ENCODE measurements around the gene CCDC6.
"Not testable (repeated sequence)": the region's sequence is repeated elsewhere in the genome, so short reads cannot be mapped to it uniquely, and the experiment has no call there.

CCDC6 gene

GRCh38 chr10:59879363-59879913, 26.9 kb downstream of the CCDC6 start:
- Histone ChIP-seq H3K27ac (no peak overlapping the region), H3K27me3 (no peaks in the 10 kb centered on the region), H3K4me3 (ENCODE audit: low read depth in 1 of 2, low read length in 1 of 2) (no peak overlapping the region), H3K9me3 (no peaks in the 10 kb centered on the region), H3K4me1 (ENCODE audit: control insufficient read depth in 1 of 2, insufficient read depth in 1 of 2, low read depth in 1 of 2, low read length in 1 of 2) (no peaks in the 10 kb centered on the region), H3K36me3 (no peaks in the 10 kb centered on the region)
- no peak for TF ChIP-seq CTCF (IDR thresholded peaks at IDR 0.05)

- TF ChIP-seq CTCF (IDR thresholded peaks at IDR 0.05): no peak
- Histone ChIP-seq H3K36me3 (no peaks in the 10 kb centered on the region), H3K27ac (no peak overlapping the region), H3K4me1 (ENCODE audit: control insufficient read depth in 1 of 2, insufficient read depth in 1 of 2, low read depth in 1 of 2, low read length in 1 of 2) (no peaks in the 10 kb centered on the region), H3K4me3 (ENCODE audit: low read depth in 1 of 2, low read length in 1 of 2) (no peak overlapping the region), H3K27me3 (no peaks in the 10 kb centered on the region), H3K9me3 (no peaks in the 10 kb centered on the region)
Observed at GRCh38 chr10:59878915-59879314, 27.4 kb downstream of the CCDC6 start.

- no peaks in the 10 kb centered on the region for H3K36me3 ChIP-seq
- no peak for TF ChIP-seq CTCF (IDR thresholded peaks at IDR 0.05)
- H3K9me3 ChIP-seq: no peaks in the 10 kb centered on the region
- H3K4me3 ChIP-seq (ENCODE audit: low read depth in 1 of 2, low read length in 1 of 2): no peak overlapping the region
- H3K27me3 ChIP-seq: no peaks in the 10 kb centered on the region
- no peak overlapping the region for H3K27ac ChIP-seq
- H3K4me1 ChIP-seq (ENCODE audit: control insufficient read depth in 1 of 2, insufficient read depth in 1 of 2, low read depth in 1 of 2, low read length in 1 of 2): no peaks in the 10 kb centered on the region
Observed at GRCh38 chr10:59878289-59878688, 28.1 kb downstream of the CCDC6 start.

- H3K36me3 ChIP-seq: no peaks in the 10 kb centered on the region
- no peaks in the 10 kb centered on the region for H3K27me3 ChIP-seq
- no peak overlapping the region for H3K4me3 ChIP-seq (ENCODE audit: low read depth in 1 of 2, low read length in 1 of 2)
- no peaks in the 10 kb centered on the region for H3K9me3 ChIP-seq
- H3K4me1 ChIP-seq (ENCODE audit: control insufficient read depth in 1 of 2, insufficient read depth in 1 of 2, low read depth in 1 of 2, low read length in 1 of 2): no peaks in the 10 kb centered on the region
- no peak for TF ChIP-seq CTCF (IDR thresholded peaks at IDR 0.05)
- H3K27ac ChIP-seq: no peak overlapping the region
Observed at GRCh38 chr10:59877191-59877671, 29.1 kb downstream of the CCDC6 start.

GRCh38 chr10:59876695-59877094, 29.7 kb downstream of the CCDC6 start:
- Histone ChIP-seq H3K27me3 (no peaks in the 10 kb centered on the region), H3K9me3 (no peaks in the 10 kb centered on the region), H3K4me3 (ENCODE audit: low read depth in 1 of 2, low read length in 1 of 2) (no peak overlapping the region), H3K27ac (no peak overlapping the region), H3K4me1 (ENCODE audit: control insufficient read depth in 1 of 2, insufficient read depth in 1 of 2, low read depth in 1 of 2, low read length in 1 of 2) (no peaks in the 10 kb centered on the region), H3K36me3 (no peaks in the 10 kb centered on the region)
- no peak for TF ChIP-seq CTCF (IDR thresholded peaks at IDR 0.05)

- not testable (repeated sequence) for H3K27me3 ChIP-seq; H3K4me1 ChIP-seq (ENCODE audit: control insufficient read depth in 1 of 2, insufficient read depth in 1 of 2, low read depth in 1 of 2, low read length in 1 of 2); H3K27ac ChIP-seq; H3K9me3 ChIP-seq; H3K4me3 ChIP-seq (ENCODE audit: low read depth in 1 of 2, low read length in 1 of 2); H3K36me3 ChIP-seq
Observed at GRCh38 chr10:59876208-59876607, 30.1 kb downstream of the CCDC6 start.

All from neutrophil (primary cell).